Astrocyte of the cerebellum (primary cell): ENCODE data around the gene PET117.
"Not testable (repeated sequence)": the region's sequence is repeated elsewhere in the genome, so short reads cannot be mapped to it uniquely, and the experiment has no call there.

Experiments used
- DNase-seq: peaks from one replicate; pipeline ENCODE4 v3.0.0-alpha.2; 2011; ENCODE audit warnings: low read depth
- H3K4me3 ChIP-seq: 2 replicates; pipeline ENCODE4 v1.5.1; 2011; ENCODE audit warnings: mild to moderate bottlenecking, low read depth, low read length, moderate library complexity
- in situ Hi-C: cut with HindIII; loops from 2 replicates; pipeline ENCODE4 v1.10.0; 2017; ENCODE audit warnings: low sequenced_read_pairs
- TF ChIP-seq, protein P1 (sequence below): IDR thresholded peaks from 2 replicates; pipeline ENCODE4 v1.5.1; 2012; ENCODE audit warnings: low read length, low read depth, moderate library complexity, mild to moderate bottlenecking; ENCODE audit errors: missing control alignments

PET117 gene

DNA sequence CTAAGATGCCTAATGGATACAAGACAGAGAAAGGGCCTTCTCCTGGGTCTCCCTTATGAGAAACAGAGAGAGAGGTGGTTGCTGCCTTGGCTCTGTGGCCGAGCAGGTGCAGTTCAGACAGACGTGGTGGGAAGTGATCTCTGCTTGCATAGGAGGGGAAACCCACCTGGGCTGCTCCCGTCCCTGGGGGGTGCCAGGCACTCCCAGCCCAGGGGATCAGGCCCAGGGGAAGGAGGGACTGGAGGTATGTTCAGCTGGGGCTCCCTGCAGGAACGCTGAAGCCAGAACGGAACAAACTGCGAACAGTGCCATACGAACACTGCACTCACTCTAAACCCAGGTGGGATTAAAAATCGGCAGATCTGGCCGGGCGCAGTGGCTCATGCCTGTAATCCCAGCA lies 44.3 kb upstream of the PET117 start:
- H3K4me3 ChIP-seq, result no peak overlapping the region
- DNase-seq, result no peak
- in situ Hi-C loops, result no loop called here
- TF ChIP-seq, protein P1, sequence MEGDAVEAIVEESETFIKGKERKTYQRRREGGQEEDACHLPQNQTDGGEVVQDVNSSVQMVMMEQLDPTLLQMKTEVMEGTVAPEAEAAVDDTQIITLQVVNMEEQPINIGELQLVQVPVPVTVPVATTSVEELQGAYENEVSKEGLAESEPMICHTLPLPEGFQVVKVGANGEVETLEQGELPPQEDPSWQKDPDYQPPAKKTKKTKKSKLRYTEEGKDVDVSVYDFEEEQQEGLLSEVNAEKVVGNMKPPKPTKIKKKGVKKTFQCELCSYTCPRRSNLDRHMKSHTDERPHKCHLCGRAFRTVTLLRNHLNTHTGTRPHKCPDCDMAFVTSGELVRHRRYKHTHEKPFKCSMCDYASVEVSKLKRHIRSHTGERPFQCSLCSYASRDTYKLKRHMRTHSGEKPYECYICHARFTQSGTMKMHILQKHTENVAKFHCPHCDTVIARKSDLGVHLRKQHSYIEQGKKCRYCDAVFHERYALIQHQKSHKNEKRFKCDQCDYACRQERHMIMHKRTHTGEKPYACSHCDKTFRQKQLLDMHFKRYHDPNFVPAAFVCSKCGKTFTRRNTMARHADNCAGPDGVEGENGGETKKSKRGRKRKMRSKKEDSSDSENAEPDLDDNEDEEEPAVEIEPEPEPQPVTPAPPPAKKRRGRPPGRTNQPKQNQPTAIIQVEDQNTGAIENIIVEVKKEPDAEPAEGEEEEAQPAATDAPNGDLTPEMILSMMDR, result no peak

DNA sequence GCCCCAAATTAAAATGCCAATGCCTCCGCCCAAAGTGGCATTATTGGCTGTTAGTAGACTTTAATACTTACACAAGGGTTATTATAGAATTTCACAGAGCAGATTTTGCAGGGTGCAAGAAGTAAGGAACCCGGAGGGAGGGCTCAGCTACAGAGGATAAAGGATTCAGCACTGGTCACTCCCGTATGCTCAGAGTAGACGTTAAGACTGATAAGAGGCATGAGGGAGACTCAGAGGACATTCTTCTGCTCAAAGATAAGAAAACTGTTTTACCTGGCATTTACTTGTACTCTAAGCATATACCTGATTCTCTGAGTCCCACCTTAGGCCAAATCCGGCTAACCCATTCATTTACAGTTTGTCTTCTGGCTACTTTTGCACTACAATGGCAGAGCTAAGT lies 43.5 kb upstream of the PET117 start:
- in situ Hi-C loops, result no loop called here
- no peak for DNase-seq
- TF ChIP-seq, protein P1, result no peak

DNA sequence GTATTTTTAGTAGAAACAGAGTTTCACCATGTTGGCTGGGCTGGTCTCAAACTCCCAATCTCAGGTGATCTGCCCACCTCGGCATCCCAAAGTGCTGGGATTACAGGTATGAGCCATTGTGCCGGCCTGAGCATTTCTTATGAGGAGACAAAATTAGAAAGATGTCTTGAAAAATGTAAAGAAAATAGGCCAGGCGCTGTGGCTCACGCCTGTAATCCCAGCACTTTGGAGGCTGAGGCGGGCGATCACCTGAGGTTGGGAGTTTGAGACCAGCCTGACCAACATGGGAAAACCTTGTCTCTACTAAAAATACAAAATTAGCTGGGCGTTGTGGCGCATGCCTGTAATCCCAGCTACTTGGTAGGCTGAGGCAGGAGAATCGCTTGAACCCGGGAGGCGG lies 37.1 kb upstream of the PET117 start:
- in situ Hi-C loops, H3K4me3 ChIP-seq, DNase-seq: not testable (repeated sequence)

More for the DNA sequence above, 43.5 kb upstream of the PET117 start:
- H3K4me3 ChIP-seq, result no peak overlapping the region

DNA sequence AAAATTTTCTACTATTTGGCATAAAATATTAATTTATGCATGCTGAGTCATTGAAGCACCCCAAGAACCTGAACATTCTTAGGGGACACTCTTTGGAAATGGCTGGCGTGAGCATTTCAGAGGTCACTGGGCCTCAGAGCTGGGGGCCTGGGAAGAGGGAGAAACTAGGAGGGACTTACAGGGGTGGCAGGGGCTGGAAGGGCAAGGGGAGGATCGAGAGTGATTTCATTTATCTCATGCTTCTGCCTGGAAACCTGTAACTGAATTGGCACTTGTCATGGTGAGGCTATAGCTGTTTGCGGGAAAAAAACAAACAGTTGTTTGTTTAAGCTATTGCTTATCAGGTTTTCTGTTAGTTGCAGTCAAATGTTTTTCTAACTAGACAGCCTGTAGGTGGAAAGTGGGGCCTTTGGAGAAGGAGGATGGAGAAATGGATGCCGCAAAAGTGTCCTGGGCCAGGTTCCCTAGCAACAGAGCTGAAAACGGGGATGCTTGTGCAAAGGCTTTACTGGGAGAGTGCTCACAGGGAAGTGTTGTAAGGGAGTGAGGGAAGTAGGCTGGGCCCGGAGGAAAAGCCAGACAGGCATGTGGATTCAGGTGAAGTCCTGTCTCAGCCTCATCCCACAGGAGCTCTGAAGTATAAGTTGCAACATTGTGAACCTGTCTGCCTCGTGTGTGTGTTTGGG lies 36.4 kb upstream of the PET117 start:
- TF ChIP-seq, protein P1, result no peak
- DNase-seq, result no peak
- in situ Hi-C loops, result no loop called here
- no peak overlapping the region for H3K4me3 ChIP-seq

DNA sequence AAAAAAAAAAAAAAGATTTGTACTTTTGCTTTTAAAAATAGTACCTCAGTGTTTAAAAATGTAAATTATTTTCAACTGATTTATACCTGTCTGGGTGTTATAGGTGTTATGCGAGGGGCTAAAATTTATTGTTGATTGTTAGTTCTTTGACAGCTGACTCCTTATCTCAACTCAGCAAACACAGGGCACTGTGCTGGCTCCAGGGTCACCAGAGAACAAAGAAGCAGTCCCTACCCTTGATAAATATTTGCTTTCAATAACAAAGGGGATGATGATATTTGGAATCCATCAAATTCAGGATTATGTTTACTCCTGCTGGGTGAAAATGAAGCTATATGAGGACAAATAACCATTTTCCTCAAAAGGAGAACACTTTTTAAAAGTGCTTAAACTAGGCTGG lies 34.2 kb upstream of the PET117 start:
- in situ Hi-C loops, result no loop called here
- TF ChIP-seq, protein P1, result no peak
- no peak for DNase-seq
- H3K4me3 ChIP-seq, result no peak overlapping the region

DNA sequence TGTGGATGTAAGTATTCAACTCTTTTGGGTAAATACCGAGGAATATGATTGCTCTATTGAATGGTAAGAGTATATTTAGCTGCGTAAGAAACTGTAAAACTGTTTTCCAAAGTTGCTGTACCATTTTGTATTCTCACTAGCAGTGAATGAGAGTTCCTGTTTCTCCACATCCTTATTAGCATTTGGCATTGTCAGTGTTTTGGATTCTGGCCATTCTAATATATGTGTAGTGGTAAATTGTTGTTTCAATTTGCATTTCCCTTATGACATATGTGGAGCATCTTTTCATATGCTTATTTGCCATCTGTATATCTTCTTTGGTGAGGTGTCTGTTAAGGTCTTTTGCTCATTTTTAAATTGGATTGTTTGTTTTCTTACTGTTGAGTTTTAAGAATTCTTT lies 29.3 kb upstream of the PET117 start:
- TF ChIP-seq, protein P1, result no peak
- in situ Hi-C loops, result no loop called here
- no peak for DNase-seq
- no peak overlapping the region for H3K4me3 ChIP-seq

DNA sequence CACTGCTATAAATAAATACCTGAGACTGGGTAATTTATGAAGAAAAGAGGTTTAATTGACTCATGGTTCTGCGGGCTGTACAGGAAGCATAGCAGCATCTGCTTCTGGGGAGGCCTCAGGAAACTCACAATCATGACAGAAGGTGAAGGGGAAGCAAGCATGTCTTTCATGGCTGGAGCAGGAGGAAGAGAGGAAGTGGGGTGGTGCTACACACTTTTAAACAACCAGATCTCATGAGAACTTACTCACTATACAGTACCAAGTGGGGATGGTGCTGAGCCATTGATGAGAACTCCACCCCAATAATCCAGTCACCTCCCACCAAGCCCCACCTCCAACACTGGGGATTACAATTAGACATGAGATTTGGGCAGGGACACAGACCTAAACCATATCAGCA lies 9.1 kb upstream of the PET117 start:
- H3K4me3 ChIP-seq, DNase-seq, in situ Hi-C loops: not testable (repeated sequence)

DNA sequence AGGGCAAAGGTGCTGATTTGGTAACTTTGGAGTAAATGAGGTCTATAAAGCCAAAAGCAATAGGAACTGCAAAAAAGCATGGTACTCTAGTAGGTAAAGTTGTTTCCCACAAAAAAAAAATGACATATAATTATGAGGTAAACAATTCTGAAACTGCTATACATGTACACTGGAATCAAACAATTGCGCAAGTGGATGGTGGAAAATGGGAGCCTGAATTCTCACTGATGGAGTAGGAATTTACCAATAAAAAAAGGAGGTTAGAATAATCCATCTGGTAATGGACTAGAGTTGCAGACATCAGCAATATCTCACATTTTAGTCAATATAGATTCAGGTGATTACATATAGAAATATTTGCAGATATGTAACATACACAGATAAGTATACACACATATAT lies 5.0 kb upstream of the PET117 start:
- DNase-seq, result no peak
- H3K4me3 ChIP-seq, result no peak overlapping the region
- TF ChIP-seq, protein P1, result no peak
- in situ Hi-C loops, result no loop called here
